IMR-90 (cell line): ENCODE measurements around the gene HOXA5. TPM values are rescaled to one million over a fixed set of nuclear protein-coding genes. Genes with fewer than 3 reads are reported as not detected.

Source experiments
- ATAC-seq: fragments of 200-7000 bp; cut with Tn5 transposase; 2 replicates; pipeline ENCODE4 v1.9.1; 2020; ENCODE audit warnings: low read depth, mild to moderate bottlenecking, moderate library complexity
- BruUV-seq: library from RNA; stranded (reverse); fragments of 400-500 nt; replicated peaks from 2 replicates; lab custom pipeline; 2021; lab: Mats Ljungman, UMichigan
- CTCF ChIA-PET: fragments of 300-600 bp; formaldehyde crosslinking; extraction: SDS; loops from one replicate; lab custom pipeline; 2021; ENCODE audit warnings: antibody characterized with exemption; lab: Yijun Ruan, JAX
- POLR2A ChIA-PET: fragments of 300-600 bp; sonication (Branson Sonifier 250); formaldehyde crosslinking; loops from one replicate; lab custom pipeline; 2022; ENCODE audit warnings: antibody characterized with exemption; ENCODE audit not compliant: unreplicated experiment; lab: Charles Lee
- DNase-seq: peaks from one replicate; pipeline ENCODE4 v3.0.0; 2013
- H2AFZ ChIP-seq: replicated peaks from 2 replicates; pipeline ENCODE3; 2013; ENCODE audit warnings: low read length, mild to moderate bottlenecking; ENCODE audit not compliant: poor library complexity
- H2AK5ac ChIP-seq: 2 replicates; pipeline ENCODE4 v1.6.1; 2013; ENCODE audit warnings: low read depth, low read length, inconsistent platforms
- H2AK9ac ChIP-seq: replicated peaks from 2 replicates; pipeline ENCODE3; 2013; ENCODE audit warnings: mild to moderate bottlenecking, low read depth, low read length, moderate library complexity; ENCODE audit not compliant: poor library complexity
- H2BK120ac ChIP-seq: 2 replicates; pipeline ENCODE4 v1.6.1; 2013; ENCODE audit warnings: low read depth, low read length, inconsistent platforms
- H2BK15ac ChIP-seq: 3 replicates; pipeline ENCODE4 v1.6.1; 2013; ENCODE audit warnings: low read depth, low read length, inconsistent platforms
- H2BK20ac ChIP-seq: 2 replicates; pipeline ENCODE4 v1.6.1; 2013; ENCODE audit warnings: low read depth, mild to moderate bottlenecking, inconsistent platforms, low read length, moderate library complexity
- H2BK5ac ChIP-seq: 2 replicates; pipeline ENCODE4 v1.6.1; 2013; ENCODE audit warnings: mild to moderate bottlenecking, low read depth, low read length, inconsistent platforms; ENCODE audit not compliant: poor library complexity, severe bottlenecking
- H3K14ac ChIP-seq: replicated peaks from 2 replicates; pipeline ENCODE4 v1.6.1; 2013; ENCODE audit warnings: low read depth, low read length, inconsistent platforms
- H3K18ac ChIP-seq: 2 replicates; pipeline ENCODE4 v1.6.1; 2013; ENCODE audit warnings: low read depth, low read length, control low read depth
- H3K23ac ChIP-seq: 2 replicates; pipeline ENCODE4 v1.6.1; 2013; ENCODE audit warnings: low read depth, low read length, inconsistent platforms
- H3K27ac ChIP-seq: 2 replicates; pipeline ENCODE4 v1.5.1; 2013; ENCODE audit warnings: mild to moderate bottlenecking, control low read depth, low read length; ENCODE audit not compliant: insufficient read depth
- H3K27me3 ChIP-seq: 2 replicates; pipeline ENCODE4 v1.6.1; 2013; ENCODE audit warnings: low read length; ENCODE audit not compliant: control insufficient read depth, insufficient read depth
- H3K36me3 ChIP-seq: 2 replicates; pipeline ENCODE4 v1.6.1; 2013; ENCODE audit warnings: low read length, mixed read lengths; ENCODE audit not compliant: control insufficient read depth, insufficient read depth
- H3K4ac ChIP-seq: 2 replicates; pipeline ENCODE4 v1.6.1; 2013; ENCODE audit warnings: low read depth, low read length, inconsistent platforms
- H3K4me1 ChIP-seq: 2 replicates; pipeline ENCODE4 v1.6.1; 2013; ENCODE audit warnings: low read length, mixed read lengths; ENCODE audit not compliant: control insufficient read depth, insufficient read depth
- H3K4me2 ChIP-seq: 2 replicates; pipeline ENCODE4 v1.6.1; 2013; ENCODE audit warnings: low read depth, mild to moderate bottlenecking, control low read depth, low read length, moderate library complexity
- H3K4me3 ChIP-seq: 2 replicates; pipeline ENCODE4 v1.5.1; 2013; ENCODE audit warnings: low read depth, mild to moderate bottlenecking, control low read depth, low read length, moderate library complexity; ENCODE audit not compliant: insufficient read depth
- H3K56ac ChIP-seq: 2 replicates; pipeline ENCODE4 v1.6.1; 2013; ENCODE audit warnings: low read length, inconsistent platforms; ENCODE audit not compliant: insufficient read depth; ENCODE audit errors: extremely low read depth
- H3K79me1 ChIP-seq, 2 experiments: 2 replicates each; pipeline ENCODE4 v1.6.1; 2013; ENCODE audit warnings: low read length in 2 of 2, inconsistent platforms in 1 of 2, low read depth in 1 of 2
- H3K9ac ChIP-seq: 2 replicates; pipeline ENCODE4 v1.6.1; 2013; ENCODE audit warnings: low read depth, low read length, control low read depth
- H3K9me1 ChIP-seq: 2 replicates; pipeline ENCODE4 v1.6.1; 2013; ENCODE audit warnings: low read length, inconsistent platforms; ENCODE audit not compliant: insufficient read depth
- H3K9me3 ChIP-seq: 2 replicates; pipeline ENCODE4 v1.6.1; 2013; ENCODE audit warnings: low read length; ENCODE audit not compliant: control insufficient read depth, insufficient read depth
- H4K20me1 ChIP-seq: 2 replicates; pipeline ENCODE4 v1.6.1; 2013; ENCODE audit warnings: low read length, inconsistent platforms; ENCODE audit not compliant: insufficient read depth
- H4K5ac ChIP-seq: 2 replicates; pipeline ENCODE4 v1.6.1; 2013; ENCODE audit warnings: mild to moderate bottlenecking, low read depth, low read length, control low read depth
- H4K8ac ChIP-seq, 2 experiments: 2 replicates each; pipeline ENCODE4 v1.6.1; 2013; ENCODE audit warnings: low read depth in 2 of 2, low read length in 2 of 2, control low read depth in 1 of 2, inconsistent platforms in 1 of 2
- H4K91ac ChIP-seq: 2 replicates; pipeline ENCODE4 v1.6.1; 2013; ENCODE audit warnings: low read depth, low read length, inconsistent platforms; ENCODE audit not compliant: insufficient read depth
- CHD1 ChIP-seq: IDR thresholded peaks from 2 replicates; pipeline ENCODE4 v1.6.1; 2012; ENCODE audit warnings: low read depth, low read length, improper control_type of control experiment
- RCOR1 ChIP-seq: IDR thresholded peaks from 2 replicates; pipeline ENCODE4 v1.6.1; 2012; ENCODE audit warnings: mild to moderate bottlenecking, low read length, improper control_type of control experiment; ENCODE audit not compliant: insufficient replicate concordance
- SMC3 ChIP-seq: fragments of 150-350 bp; IDR thresholded peaks from 2 replicates; pipeline ENCODE4 v1.6.1; 2016; ENCODE audit warnings: low read depth, mild to moderate bottlenecking, antibody characterized with exemption, low read length, moderate library complexity
- whole genome bisulfite sequencing, 2 experiments: methylation state at CpG; one replicate each; pipeline versions ENCODE4 v1.1.5 to v1.1.7; 2013; ENCODE audit warnings: missing lambda C conversion rate in 2 of 2; ENCODE audit not compliant: insufficient read length in 1 of 2; ENCODE audit errors: extremely low coverage in 2 of 2; 5-methylcytosine and 5-hydroxymethylcytosine counted together
- dilution Hi-C: fragments of 300-500 bp; cut with HindIII; formaldehyde crosslinking; loops from one replicate; pipeline ENCODE4 v1.14.3; 2018; ENCODE audit warnings: low sequenced_read_pairs; ENCODE audit not compliant: unreplicated experiment
- in situ Hi-C: fragments of 300-500 bp; cut with MboI; formaldehyde crosslinking; loops from 3 replicates; pipeline ENCODE4 v1.14.3; 2019; ENCODE audit warnings: low sequenced_read_pairs, inconsistent platforms, mixed read lengths
- intact Hi-C: fragments of 100-400 bp; cut with micrococcal nuclease; formaldehyde crosslinking; loops from 2 replicates; pipeline ENCODE4 v1.10.0; 2022
- polyA plus RNA-seq, 3 experiments: library from polyadenylated mRNA; depleted of rRNA; stranded (reverse); fragments of >200 nt; gene quantifications; 2 replicates each; pipeline ENCODE4 v1.2.3, GENCODE V29; 2012; ENCODE audit warnings: low replicate concordance in 1 of 3
- total RNA-seq: library from RNA; depleted of rRNA; stranded (reverse); fragments of >200 nt; gene quantifications from 2 replicates; pipeline ENCODE4 v1.2.3, GENCODE V29; 2012
- TF ChIP-seq, protein P1 (sequence below): conservative IDR thresholded peaks from 2 replicates; pipeline ENCODE4 v1.5.1; 2012; ENCODE audit warnings: mild to moderate bottlenecking, low read depth, low read length, improper control_type of control experiment

The HOXA5 gene
- total and polyA plus RNA-seq, 2 of the 4 experiments (the other 2 are of a cell fraction): 19.9 to 29.4 TPM

DNA sequence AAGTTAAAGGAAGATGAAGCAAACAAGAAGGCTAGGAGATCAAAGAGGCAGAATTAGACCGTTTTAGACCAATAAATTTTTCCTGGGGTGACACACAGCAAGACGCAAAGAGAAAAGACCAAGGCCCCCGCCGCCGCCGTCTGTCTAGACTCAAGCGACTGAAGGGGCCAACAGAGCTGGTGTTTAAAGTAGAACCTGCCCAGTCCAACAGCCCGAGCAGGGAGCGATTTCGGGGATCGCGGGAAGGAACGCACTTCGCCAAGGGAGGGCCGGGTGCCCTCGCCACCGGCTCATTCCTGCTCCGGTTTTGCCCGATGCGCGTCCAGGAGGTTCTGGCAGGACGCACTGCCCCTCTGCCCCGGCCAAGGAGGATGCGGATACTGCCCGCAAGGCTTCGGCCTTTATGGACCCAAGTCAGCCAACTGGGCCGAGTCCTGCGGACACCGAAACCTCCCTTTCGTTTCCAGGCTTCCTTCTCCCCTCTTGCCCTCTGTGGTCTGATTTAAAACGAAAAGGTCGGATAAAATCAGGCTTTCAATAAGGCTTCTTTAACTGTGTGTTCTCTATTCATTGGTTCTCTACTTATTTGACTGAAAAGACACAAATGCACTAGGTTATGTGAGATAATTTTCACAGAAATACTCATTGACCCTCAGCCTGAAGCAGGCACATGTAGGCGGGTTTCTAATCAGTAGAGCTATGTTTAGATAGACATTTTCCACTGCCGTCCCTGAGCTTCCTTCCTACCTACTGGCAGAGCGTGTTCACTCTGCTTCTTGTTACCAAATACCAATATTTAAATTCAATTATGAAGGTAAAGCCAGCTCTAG lies 15.2 kb upstream of the HOXA5 start:
- BruUV-seq: no TSS peak
- no peak overlapping the region for H2AFZ ChIP-seq
- no peak overlapping the region for H2AK9ac ChIP-seq
- H2BK20ac ChIP-seq: no peak overlapping the region
- no peak overlapping the region for H4K5ac ChIP-seq
- no peak overlapping the region for H3K14ac ChIP-seq
- no peak overlapping the region for H3K23ac ChIP-seq
- no peak overlapping the region for H3K27ac ChIP-seq
- DNase-seq (no peak), ATAC-seq (no peak)
- no peak overlapping the region for H3K4ac ChIP-seq
- H4K91ac ChIP-seq: no peak overlapping the region
- no peak overlapping the region for H2AK5ac ChIP-seq
- no peaks in the 10 kb centered on the region for H3K36me3 ChIP-seq
- H3K4me2 ChIP-seq: no peak overlapping the region
- no peak overlapping the region for H2BK120ac ChIP-seq
- ChIA-PET POLR2A (no interaction called here), CTCF (interaction anchor here (1.3 kb wide), 1 partner anchor 789 kb away, joined by 4 read pairs; no protein-coding TSS in a partner anchor)
- H3K18ac ChIP-seq: no peak overlapping the region
- dilution Hi-C loops: no loop called here
- in situ Hi-C loops: loop anchor here (5.0 kb wide), 2 partner anchors 791 to 1306 kb away; no protein-coding TSS in a partner anchor
- WGBS, 2 experiments: 84% methylated on average over 18 of the region's 35 CpGs; no CpG with 5 or more reads in 1 of the 2 experiments
- no peak overlapping the region for H2BK5ac ChIP-seq
- H3K4me3 ChIP-seq: no peak overlapping the region
- H3K9me3 ChIP-seq: no peaks in the 10 kb centered on the region
- peaks cover 7% of the 10 kb centered on the region for H3K27me3 ChIP-seq
- no peak overlapping the region for H3K56ac ChIP-seq
- peaks cover under 1% of the 10 kb centered on the region; the same call in 1 of the 2 replicates for H3K9me1 ChIP-seq
- H3K79me1 ChIP-seq: 0 out of 4 replicates have a peak, but pooled peaks cover 0 to 4% of the 10 kb centered on the region in 2 experiments
- no peaks in the 10 kb centered on the region for H4K20me1 ChIP-seq
- intact Hi-C loops: no loop called here
- no peak for TF ChIP-seq SMC3
- TF ChIP-seq CHD1: no peak
- TF ChIP-seq, protein P1, sequence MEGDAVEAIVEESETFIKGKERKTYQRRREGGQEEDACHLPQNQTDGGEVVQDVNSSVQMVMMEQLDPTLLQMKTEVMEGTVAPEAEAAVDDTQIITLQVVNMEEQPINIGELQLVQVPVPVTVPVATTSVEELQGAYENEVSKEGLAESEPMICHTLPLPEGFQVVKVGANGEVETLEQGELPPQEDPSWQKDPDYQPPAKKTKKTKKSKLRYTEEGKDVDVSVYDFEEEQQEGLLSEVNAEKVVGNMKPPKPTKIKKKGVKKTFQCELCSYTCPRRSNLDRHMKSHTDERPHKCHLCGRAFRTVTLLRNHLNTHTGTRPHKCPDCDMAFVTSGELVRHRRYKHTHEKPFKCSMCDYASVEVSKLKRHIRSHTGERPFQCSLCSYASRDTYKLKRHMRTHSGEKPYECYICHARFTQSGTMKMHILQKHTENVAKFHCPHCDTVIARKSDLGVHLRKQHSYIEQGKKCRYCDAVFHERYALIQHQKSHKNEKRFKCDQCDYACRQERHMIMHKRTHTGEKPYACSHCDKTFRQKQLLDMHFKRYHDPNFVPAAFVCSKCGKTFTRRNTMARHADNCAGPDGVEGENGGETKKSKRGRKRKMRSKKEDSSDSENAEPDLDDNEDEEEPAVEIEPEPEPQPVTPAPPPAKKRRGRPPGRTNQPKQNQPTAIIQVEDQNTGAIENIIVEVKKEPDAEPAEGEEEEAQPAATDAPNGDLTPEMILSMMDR: no peak
- TF ChIP-seq RCOR1: no peak
- no peak overlapping the region for H4K8ac ChIP-seq
- peaks cover 1% of the 10 kb centered on the region; the same call in 1 of the 2 replicates for H3K4me1 ChIP-seq
- H2BK15ac ChIP-seq: no peak overlapping the region
- H3K9ac ChIP-seq: no peak overlapping the region
